Measurements from ENCODE around the gene LINGO1. TPM values are rescaled to one million over a fixed set of nuclear protein-coding genes. Genes with fewer than 3 reads are reported as not detected.

The LINGO1 gene
- total RNA-seq, 2 experiments from 2014 or later = not detected

- no peak for DNase-seq
- intact Hi-C loops (cut with micrococcal nuclease) = no loop called here
- H3K9me3 Mint-ChIP-seq = no peaks in the 10 kb centered on the region
- no peaks in the 10 kb centered on the region for H3K36me3 Mint-ChIP-seq (ENCODE audit: low read depth)
- no peak overlapping the region for H3K27ac Mint-ChIP-seq
- ATAC-seq = no peak
- H3K4me1 Mint-ChIP-seq (ENCODE audit: low read depth) = peaks cover 6% of the 10 kb centered on the region
- no peak for TF ChIP-seq CTCF (IDR thresholded peaks at IDR 0.05)
- H3K4me3 Mint-ChIP-seq = no peak overlapping the region
- ChIA-PET CTCF (interaction anchor here (0.9 kb wide), 1 partner anchor 13 kb away, joined by 3 read pairs; no protein-coding TSS in a partner anchor), POLR2A (no interaction called here)
- H3K27me3 Mint-ChIP-seq = peaks cover 7% of the 10 kb centered on the region
Measured at GRCh38 chr15:77604973-77605372, 27.7 kb downstream of the LINGO1 start.

- peaks cover 6% of the 10 kb centered on the region for H3K4me1 Mint-ChIP-seq (ENCODE audit: low read depth)
- H3K4me3 Mint-ChIP-seq = no peak overlapping the region
- DNase-seq = no peak
- peaks cover 7% of the 10 kb centered on the region for H3K27me3 Mint-ChIP-seq
- no peaks in the 10 kb centered on the region for H3K36me3 Mint-ChIP-seq (ENCODE audit: low read depth)
- H3K27ac Mint-ChIP-seq = no peak overlapping the region
- no peak for TF ChIP-seq CTCF (IDR thresholded peaks at IDR 0.05)
- CTCF ChIA-PET = interaction anchor here (0.9 to 1.3 kb wide), 2 partner anchors 14 to 30 kb away, joined by 3 to 5 read pairs; no protein-coding TSS in a partner anchor
- no peak for ATAC-seq
- intact Hi-C loops (cut with micrococcal nuclease) = no loop called here
- POLR2A ChIA-PET = no interaction called here
- no peaks in the 10 kb centered on the region for H3K9me3 Mint-ChIP-seq
Measured at GRCh38 chr15:77603611-77604336, 28.9 kb downstream of the LINGO1 start.

- Mint-ChIP-seq H3K4me3 (no peak overlapping the region), H3K4me1 (ENCODE audit: low read depth) (peaks cover 6% of the 10 kb centered on the region), H3K27me3 (peaks cover 7% of the 10 kb centered on the region), H3K36me3 (ENCODE audit: low read depth) (no peaks in the 10 kb centered on the region), H3K9me3 (no peaks in the 10 kb centered on the region), H3K27ac (no peak overlapping the region)
- no peak for DNase-seq
- POLR2A ChIA-PET = interaction anchor here (0.8 kb wide), 1 partner anchor 80 kb away, joined by 3 read pairs; no protein-coding TSS in a partner anchor
- no peak for TF ChIP-seq CTCF (IDR thresholded peaks at IDR 0.05)
- ATAC-seq = no peak
- intact Hi-C loops (cut with micrococcal nuclease) = no loop called here
- CTCF ChIA-PET = interaction anchor here (1.0 kb wide), 1 partner anchor 59 kb away, joined by 3 read pairs; no protein-coding TSS in a partner anchor
Measured at GRCh38 chr15:77602800-77603199, 29.9 kb downstream of the LINGO1 start.

GRCh38 chr15:77599899-77600298, 32.8 kb downstream of the LINGO1 start:
- no peak for ATAC-seq
- ChIA-PET POLR2A (no interaction called here), CTCF (interaction anchor here (1.1 to 1.4 kb wide), 2 partner anchors 33 to 56 kb away, joined by 3 read pairs; no protein-coding TSS in a partner anchor)
- DNase-seq = peak; percentile 14
- Mint-ChIP-seq H3K9me3 (no peaks in the 10 kb centered on the region), H3K27me3 (peaks cover 4% of the 10 kb centered on the region), H3K27ac (no peak overlapping the region), H3K4me3 (no peak overlapping the region), H3K4me1 (ENCODE audit: low read depth) (peaks cover 5% of the 10 kb centered on the region), H3K36me3 (ENCODE audit: low read depth) (no peaks in the 10 kb centered on the region)
- intact Hi-C loops (cut with micrococcal nuclease) = no loop called here
- TF ChIP-seq CTCF (IDR thresholded peaks at IDR 0.05) = no peak

GRCh38 chr15:77599357-77599756, 33.4 kb downstream of the LINGO1 start:
- H3K36me3 Mint-ChIP-seq (ENCODE audit: low read depth) = no peaks in the 10 kb centered on the region
- CTCF ChIA-PET = interaction anchor here (1.1 to 1.4 kb wide), 2 partner anchors 34 to 56 kb away, joined by 3 read pairs; no protein-coding TSS in a partner anchor

More at GRCh38 chr15:77599357-77599756, 33.4 kb downstream of the LINGO1 start:
- no peak for TF ChIP-seq CTCF (IDR thresholded peaks at IDR 0.05)
- intact Hi-C loops (cut with micrococcal nuclease) = no loop called here
- POLR2A ChIA-PET = no interaction called here
- Mint-ChIP-seq H3K4me1 (ENCODE audit: low read depth) (no peaks in the 10 kb centered on the region), H3K27me3 (no peaks in the 10 kb centered on the region), H3K4me3 (no peak overlapping the region), H3K27ac (no peak overlapping the region), H3K9me3 (no peaks in the 10 kb centered on the region)
- DNase-seq (no peak), ATAC-seq (no peak)

Data from activated CD8-positive, alpha-beta T cell treated with anti-CD3 and anti-CD28 coated beads for 36 hours (primary cell).